ENCODE results near the gene GNAQ. TPM values are rescaled to one million over a fixed set of nuclear protein-coding genes. Genes with fewer than 3 reads are reported as not detected.

GNAQ gene
- total RNA-seq, 1 experiment from 2014 or later = 0.51 TPM

GRCh38 chr9:77981907-77982306 is 49.7 kb downstream of the GNAQ start:
- no peak overlapping the region for H2AFZ ChIP-seq (ENCODE audit: low read length)
- H3K4me3 ChIP-seq (ENCODE audit: low read length) = no peak overlapping the region
- H3K79me2 ChIP-seq (ENCODE audit: low read length) = no peaks in the 10 kb centered on the region
- no peaks in the 10 kb centered on the region for H3F3A ChIP-seq (ENCODE audit: low read length, unreplicated experiment)
- intact Hi-C loops (cut with micrococcal nuclease) = no loop called here
- H4K20me1 ChIP-seq (ENCODE audit: low read length) = no peaks in the 10 kb centered on the region
- H3K36me3 ChIP-seq (ENCODE audit: low read depth, low read length) = no peaks in the 10 kb centered on the region
- no peak overlapping the region for H3K9ac ChIP-seq (ENCODE audit: low read length)
- ATAC-seq = no peak
- no peaks in the 10 kb centered on the region for H3K9me2 ChIP-seq (replicated peaks; ENCODE audit: low read length)
- H3K4me1 ChIP-seq (ENCODE audit: insufficient read depth, low read length) = no peaks in the 10 kb centered on the region
- ChIA-PET CTCF (no interaction called here), POLR2A (ENCODE audit: unreplicated experiment) (no interaction called here)
- H3K27me3 ChIP-seq (ENCODE audit: low read length) = no peaks in the 10 kb centered on the region
- no peak overlapping the region for H3K27ac ChIP-seq (ENCODE audit: low read length)
- no TSS peak for BruUV-seq (replicated peaks)
- no peak for DNase-seq
- TF ChIP-seq EZH2 (IDR thresholded peaks at IDR 0.05; ENCODE audit: low read length, unreplicated experiment) = no peak
- TF ChIP-seq EZH2phosphoT487 (IDR thresholded peaks at IDR 0.05; ENCODE audit: borderline replicate concordance, low read length) = no peak
- no peak for TF ChIP-seq CTCF (conservative IDR thresholded peaks at IDR 0.05; ENCODE audit: low read depth, low read length)
- no peak overlapping the region for H3K4me2 ChIP-seq (ENCODE audit: low read length)
- H3K9me3 ChIP-seq (ENCODE audit: low read length) = no peaks in the 10 kb centered on the region

- POLR2A ChIA-PET (ENCODE audit: unreplicated experiment) = no interaction called here
- no peak for ATAC-seq
- no peak overlapping the region for H3K27ac ChIP-seq (ENCODE audit: low read length)
Measured at GRCh38 chr9:77981332-77981731, 50.3 kb downstream of the GNAQ start.

GRCh38 chr9:77980622-77981021 is 51.0 kb downstream of the GNAQ start:
- intact Hi-C loops (cut with micrococcal nuclease) = no loop called here
- no peak overlapping the region for H3K4me3 ChIP-seq (ENCODE audit: low read length)
- no peak for DNase-seq

More at GRCh38 chr9:77981332-77981731, 50.3 kb downstream of the GNAQ start:
- Histone ChIP-seq H3K4me1 (ENCODE audit: insufficient read depth, low read length) (no peaks in the 10 kb centered on the region), H3F3A (ENCODE audit: low read length, unreplicated experiment) (no peaks in the 10 kb centered on the region), H3K9me3 (ENCODE audit: low read length) (no peaks in the 10 kb centered on the region), H3K27me3 (ENCODE audit: low read length) (no peaks in the 10 kb centered on the region), H3K4me2 (ENCODE audit: low read length) (no peak overlapping the region), H3K36me3 (ENCODE audit: low read depth, low read length) (no peaks in the 10 kb centered on the region), H3K9ac (ENCODE audit: low read length) (no peak overlapping the region), H2AFZ (ENCODE audit: low read length) (no peak overlapping the region), H3K4me3 (ENCODE audit: low read length) (no peak overlapping the region), H3K9me2 (replicated peaks; ENCODE audit: low read length) (no peaks in the 10 kb centered on the region), H4K20me1 (ENCODE audit: low read length) (no peaks in the 10 kb centered on the region), H3K79me2 (ENCODE audit: low read length) (no peaks in the 10 kb centered on the region)
- intact Hi-C loops (cut with micrococcal nuclease) = no loop called here
- CTCF ChIA-PET = no interaction called here
- TF ChIP-seq EZH2 (IDR thresholded peaks at IDR 0.05; ENCODE audit: low read length, unreplicated experiment) (no peak), EZH2phosphoT487 (IDR thresholded peaks at IDR 0.05; ENCODE audit: borderline replicate concordance, low read length) (no peak), CTCF (conservative IDR thresholded peaks at IDR 0.05; ENCODE audit: low read depth, low read length) (no peak)
- DNase-seq = no peak
- BruUV-seq (replicated peaks) = no TSS peak

More at GRCh38 chr9:77980622-77981021, 51.0 kb downstream of the GNAQ start:
- Histone ChIP-seq H3K9me3 (ENCODE audit: low read length) (no peaks in the 10 kb centered on the region), H3K27me3 (ENCODE audit: low read length) (no peaks in the 10 kb centered on the region), H3F3A (ENCODE audit: low read length, unreplicated experiment) (no peaks in the 10 kb centered on the region), H3K9me2 (replicated peaks; ENCODE audit: low read length) (no peaks in the 10 kb centered on the region), H3K4me1 (ENCODE audit: insufficient read depth, low read length) (no peaks in the 10 kb centered on the region), H3K79me2 (ENCODE audit: low read length) (no peaks in the 10 kb centered on the region), H3K36me3 (ENCODE audit: low read depth, low read length) (no peaks in the 10 kb centered on the region), H3K4me2 (ENCODE audit: low read length) (no peak overlapping the region), H3K9ac (ENCODE audit: low read length) (no peak overlapping the region), H2AFZ (ENCODE audit: low read length) (no peak overlapping the region), H4K20me1 (ENCODE audit: low read length) (no peaks in the 10 kb centered on the region), H3K27ac (ENCODE audit: low read length) (no peak overlapping the region)
- ATAC-seq = no peak
- TF ChIP-seq CTCF (conservative IDR thresholded peaks at IDR 0.05; ENCODE audit: low read depth, low read length) (no peak), EZH2 (IDR thresholded peaks at IDR 0.05; ENCODE audit: low read length, unreplicated experiment) (no peak), EZH2phosphoT487 (IDR thresholded peaks at IDR 0.05; ENCODE audit: borderline replicate concordance, low read length) (no peak)
- CTCF ChIA-PET = no interaction called here
- BruUV-seq (replicated peaks) = no TSS peak
- POLR2A ChIA-PET (ENCODE audit: unreplicated experiment) = no interaction called here
